ENCODE measurements around the gene PTCH1.

The PTCH1 gene

DNA sequence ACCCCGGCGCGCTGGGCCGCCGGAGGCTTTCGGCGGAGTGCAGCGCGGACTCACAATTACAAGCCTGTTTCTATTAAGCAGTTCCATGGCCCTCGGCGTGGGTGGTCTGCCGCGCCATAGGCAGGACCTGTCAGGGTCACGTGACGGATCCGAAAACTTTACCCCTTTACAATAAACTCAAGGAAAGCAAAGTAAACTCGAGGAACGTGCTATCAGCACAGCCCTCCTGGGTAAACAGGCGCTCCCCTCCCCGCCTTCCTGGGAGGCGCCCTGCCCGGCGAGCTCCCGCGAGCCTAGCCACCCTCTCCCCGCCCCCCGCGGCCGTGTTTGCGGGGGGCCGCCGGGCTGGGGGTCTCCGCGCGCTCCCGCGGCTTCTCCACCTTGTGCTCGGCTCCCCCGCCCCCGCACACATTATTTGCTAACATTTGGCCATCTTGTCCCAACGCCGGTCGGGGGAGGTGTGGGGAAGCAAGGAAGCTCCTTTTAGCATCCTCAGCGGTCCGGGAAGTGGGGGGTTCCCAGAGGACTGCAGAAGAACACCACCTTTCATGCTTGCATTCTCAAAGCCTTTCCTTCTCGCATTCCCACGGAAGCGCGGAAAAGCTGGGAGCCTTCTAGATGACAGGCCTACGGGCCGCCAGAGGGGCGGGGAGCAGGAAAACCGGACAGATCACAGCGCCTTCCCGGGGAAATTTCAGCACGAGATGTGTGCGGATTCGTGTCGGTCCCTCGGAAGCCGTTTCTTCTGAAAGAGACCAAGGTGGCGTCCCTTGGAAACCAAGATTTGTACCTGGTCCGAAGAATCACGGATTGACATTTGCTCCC is at the start of gene PTCH1:
PTCH1 (minus strand) TSS at position 238 of the 825 bp plus-strand sequence.
- DNase-seq, result peak in 1 of 4 experiments; percentile 28

- DNase-seq, result no peak
Observed at GRCh38 chr9:95565982-95566381, 49.2 kb upstream of the PTCH1 start.

GRCh38 chr9:95561913-95562312 is 45.1 kb upstream of the PTCH1 start:
- no peak for DNase-seq

- no peak for DNase-seq
Observed at GRCh38 chr9:95557142-95557541, 40.4 kb upstream of the PTCH1 start.

DNA sequence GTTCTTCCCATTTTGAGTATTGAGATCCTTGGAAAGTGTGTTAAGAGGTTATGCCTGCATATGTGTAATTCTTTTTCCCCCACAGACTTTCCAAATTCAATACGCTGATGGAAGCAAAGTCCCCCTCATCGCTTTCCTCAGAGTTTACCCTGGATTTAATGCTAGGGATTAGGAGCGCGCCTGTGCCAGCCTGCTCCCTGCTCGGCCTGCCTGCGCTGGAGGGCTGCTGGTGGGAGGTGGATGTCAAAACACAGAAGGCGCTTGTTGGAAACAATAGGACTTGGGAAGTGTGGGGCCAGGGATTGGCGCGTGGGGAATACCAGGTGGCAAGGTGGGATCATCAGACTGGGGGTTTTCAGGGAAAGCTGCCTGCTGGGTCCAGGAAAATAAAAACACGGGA is 39.8 kb upstream of the PTCH1 start:
- no peak for DNase-seq

DNA sequence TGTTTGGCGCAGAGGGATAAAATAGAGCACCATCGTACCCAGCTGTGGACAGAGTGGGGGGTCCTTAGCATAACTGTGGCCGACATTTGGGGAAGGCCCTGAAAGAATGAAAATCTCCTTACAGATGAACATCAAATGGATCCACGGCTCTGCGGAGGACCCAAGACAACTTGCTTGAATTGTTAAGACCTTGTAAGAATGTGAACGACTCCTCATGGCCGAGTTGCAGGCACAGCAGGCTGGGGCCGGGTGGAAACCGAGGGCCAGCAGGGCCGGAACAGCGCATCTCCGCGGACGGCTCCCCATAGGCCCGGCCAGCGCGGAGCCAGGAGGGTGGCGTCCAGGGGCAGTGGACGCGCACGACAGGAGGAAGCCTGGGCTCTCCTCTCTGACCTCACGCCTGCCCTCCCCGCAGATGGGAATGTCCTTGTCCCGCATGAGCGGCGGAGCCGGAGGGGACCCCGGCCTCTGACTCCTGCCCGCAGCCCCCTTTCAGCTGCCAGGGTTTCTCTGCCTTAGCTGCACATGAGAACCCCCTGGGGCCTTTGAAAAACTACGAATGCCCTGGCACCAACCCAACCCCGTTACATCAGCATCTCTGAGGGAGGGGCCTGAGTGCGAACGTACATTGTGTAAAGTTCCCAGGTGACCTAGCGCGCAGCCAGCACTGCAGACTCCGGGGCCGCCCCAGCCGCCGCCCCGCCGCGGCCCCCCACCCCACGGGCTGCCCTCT is 36.2 kb upstream of the PTCH1 start:
- peak in 1 of 4 experiments; percentile 12 for DNase-seq

DNA sequence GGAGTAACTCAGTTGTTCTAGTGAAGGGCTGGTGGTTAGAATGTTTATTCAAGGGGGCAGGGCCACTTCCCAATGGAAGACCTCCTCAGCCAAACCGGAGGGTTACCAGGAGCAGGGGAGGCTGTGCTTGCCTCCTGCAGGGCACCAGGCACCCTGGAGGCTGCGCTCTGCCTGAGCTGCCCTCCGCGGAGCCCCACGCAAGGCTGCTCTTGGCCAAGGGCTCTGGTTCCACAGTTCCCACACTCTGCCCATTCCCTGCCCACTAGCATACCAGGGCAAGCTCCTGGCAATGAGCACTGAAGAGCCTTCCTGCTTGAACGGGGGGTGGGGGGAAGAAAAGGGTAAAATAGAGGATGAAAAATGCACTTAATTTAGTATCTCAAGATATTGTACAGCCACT is 35.5 kb upstream of the PTCH1 start:
- DNase-seq, result no peak

DNA sequence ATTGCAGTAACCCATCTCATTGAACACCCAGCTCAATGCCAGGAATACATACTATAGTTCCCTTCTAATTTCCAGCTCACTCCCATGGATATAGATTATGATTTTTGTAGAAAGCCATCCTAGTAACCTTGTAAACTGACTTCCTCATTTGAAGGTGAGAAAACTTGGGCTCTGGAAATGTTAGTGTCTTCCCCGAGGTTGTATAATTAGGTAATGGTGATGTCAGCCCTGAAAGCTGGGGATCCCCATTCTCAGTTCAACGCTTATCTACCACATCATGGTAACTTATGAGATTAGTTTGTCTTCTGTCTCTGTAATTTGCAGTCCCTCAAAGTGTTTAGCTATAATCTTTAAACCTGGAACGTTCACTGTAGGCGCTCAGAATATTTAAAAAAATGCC is 34.6 kb upstream of the PTCH1 start:
- no peak for DNase-seq

- no peak for DNase-seq
Observed at GRCh38 chr9:95545831-95546567, 29.2 kb upstream of the PTCH1 start.

DNA sequence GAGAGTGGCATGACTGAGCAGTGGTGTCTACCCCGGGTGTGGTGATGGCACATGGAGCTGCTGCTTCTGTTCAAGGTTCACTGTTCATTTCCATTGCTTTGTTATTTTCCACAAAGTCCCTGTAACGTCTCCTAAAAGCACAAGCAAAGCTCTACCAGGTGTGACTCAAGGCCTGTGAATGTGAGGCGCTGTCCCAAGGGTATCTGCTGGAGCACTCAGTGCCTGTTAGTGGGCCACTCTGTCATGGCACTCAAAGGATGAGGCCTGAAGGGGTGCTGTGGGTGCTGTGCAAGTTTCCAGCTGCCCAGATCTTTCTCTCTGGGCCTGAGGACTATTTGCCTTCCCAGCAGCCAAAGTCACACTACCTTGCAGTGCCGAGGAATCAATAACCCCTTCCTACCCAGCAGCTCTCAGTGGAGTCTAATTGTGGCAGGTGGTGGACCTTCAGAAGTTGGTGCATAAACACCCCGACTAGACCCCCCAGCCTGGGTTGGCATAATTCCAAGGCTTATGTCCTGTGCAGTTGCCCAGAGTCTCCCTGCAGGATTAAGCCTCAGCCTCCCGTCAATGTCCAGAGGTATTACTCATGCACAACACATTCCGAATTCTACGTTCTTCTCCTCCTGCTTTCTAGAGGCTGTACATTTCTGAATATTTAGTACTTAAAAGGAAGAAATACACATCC is 17.4 kb upstream of the PTCH1 start:
- no peak for DNase-seq

DNA sequence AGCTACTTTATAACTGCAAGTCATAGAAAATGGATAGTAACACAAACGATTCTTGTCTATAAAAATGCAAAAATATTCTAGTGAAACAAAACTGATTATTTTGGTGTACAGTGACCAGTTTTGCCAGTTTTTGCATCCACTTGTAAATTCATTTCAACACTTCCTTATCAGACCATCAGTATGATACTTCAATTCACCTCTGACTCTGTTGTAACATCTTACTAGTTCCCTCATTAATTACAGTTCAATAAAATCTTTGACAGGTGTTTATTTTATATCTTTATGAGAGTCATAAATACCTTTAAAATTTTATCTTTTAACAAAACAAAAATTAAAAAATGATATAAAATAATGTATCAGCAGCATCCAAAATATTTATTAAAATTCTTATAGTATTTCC is 13.1 kb upstream of the PTCH1 start:
- no peak for DNase-seq

DNA sequence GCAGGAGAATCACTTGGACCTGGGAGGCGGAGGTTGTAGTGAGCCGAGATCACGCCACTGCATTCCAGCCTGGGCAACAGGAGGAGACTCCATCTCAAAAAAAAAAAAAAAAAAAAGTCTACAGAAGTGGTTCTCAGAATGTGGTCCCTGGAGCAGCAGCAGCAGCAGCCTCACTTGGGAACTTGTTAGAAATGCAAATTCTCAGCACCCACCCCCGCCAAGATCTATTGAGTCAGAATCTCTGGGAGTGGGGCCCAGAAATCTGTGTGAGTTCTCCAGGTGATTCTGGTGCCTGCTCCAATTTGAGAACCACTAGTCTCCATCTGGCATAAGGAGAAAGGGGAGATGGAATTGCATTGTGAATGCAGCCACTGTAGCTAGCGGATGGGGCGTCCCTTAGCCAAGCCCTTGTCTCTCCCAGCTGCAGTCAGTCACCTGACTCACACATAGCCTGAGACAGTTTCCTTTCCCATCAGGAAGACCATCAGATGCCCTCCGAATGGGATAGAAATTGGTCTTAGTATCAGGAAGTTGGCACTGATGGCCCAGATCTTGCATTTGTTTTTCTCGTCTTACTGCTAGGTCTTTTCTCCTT is 12.2 kb upstream of the PTCH1 start:
- DNase-seq, result no peak

GRCh38 chr9:95522871-95523370 is 6.2 kb upstream of the PTCH1 start:
- DNase-seq, result no peak

- no peak for DNase-seq
Observed at GRCh38 chr9:95521699-95522098, 4.9 kb upstream of the PTCH1 start.

DNA sequence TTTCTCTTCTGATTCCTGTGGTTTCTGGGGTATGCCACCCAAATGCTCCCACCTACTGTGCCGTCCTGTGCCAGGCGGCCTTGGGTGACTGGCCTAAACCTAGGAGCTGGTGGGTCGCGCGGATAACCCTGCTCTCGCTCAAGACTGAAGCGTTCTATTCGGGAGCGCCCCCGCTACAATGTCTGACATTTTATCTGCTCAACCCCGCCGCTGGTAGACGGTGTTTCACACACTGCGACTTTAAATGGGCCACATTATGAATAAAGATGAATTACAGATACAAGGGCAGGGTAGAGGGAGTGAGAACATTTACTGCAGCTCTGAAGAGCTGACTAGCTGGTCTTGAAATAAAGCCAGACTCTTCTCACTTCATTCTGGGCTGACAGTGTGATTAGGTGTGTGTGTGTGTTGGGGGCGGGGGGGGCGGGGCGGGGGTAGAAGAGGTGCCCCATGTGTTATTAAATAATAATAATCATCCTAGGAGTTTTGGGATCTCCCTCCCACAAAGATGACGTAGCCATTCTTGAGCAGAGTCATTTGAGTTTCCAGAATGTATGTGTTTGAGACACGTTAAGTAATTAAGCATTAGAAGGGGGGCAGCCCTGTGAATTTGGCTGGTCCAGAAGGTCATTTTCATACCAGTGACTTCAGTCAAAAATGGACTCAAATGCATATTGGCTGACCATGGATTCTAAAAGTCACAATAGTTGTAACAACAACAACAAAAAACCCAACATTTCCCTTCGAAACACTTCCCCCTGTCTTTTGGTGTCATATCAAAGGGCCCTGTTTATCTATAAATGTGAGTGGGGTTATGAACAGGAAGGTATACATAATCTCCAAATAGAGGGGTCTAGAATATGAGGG is 1.0 kb upstream of the PTCH1 start:
- DNase-seq, result no peak

- no peak for DNase-seq
Observed at GRCh38 chr9:95516221-95516733, 494 bp downstream of the PTCH1 start.

GRCh38 chr9:95515272-95516113 is 1.3 kb downstream of the PTCH1 start:
- DNase-seq, result peak in 1 of 4 experiments; percentile 33

GRCh38 chr9:95514342-95514741 is 2.4 kb downstream of the PTCH1 start:
- no peak for DNase-seq

- no peak for DNase-seq
Observed at GRCh38 chr9:95513711-95514110, 3.1 kb downstream of the PTCH1 start.

DNA sequence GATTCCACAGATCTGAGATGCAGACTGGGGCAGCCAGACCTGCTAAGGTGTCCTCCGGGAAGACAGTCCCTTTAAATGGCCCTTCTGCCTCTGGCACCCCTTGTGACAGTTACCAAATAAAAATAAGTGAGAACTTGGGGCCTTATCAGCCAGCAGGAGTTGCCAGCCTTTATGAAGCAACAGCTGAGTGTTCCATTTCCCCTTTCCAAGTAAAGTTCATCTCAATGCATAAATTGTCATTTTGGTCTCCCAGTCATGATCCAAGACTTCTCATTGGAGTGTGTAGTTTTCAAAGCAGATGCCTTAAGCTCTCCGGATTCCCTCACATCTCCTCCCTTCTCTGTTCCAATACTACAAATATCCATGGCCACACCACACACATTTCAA is 4.1 kb downstream of the PTCH1 start:
- no peak for DNase-seq
